ENCODE measurements around the gene PARD3.

PARD3 gene

DNA sequence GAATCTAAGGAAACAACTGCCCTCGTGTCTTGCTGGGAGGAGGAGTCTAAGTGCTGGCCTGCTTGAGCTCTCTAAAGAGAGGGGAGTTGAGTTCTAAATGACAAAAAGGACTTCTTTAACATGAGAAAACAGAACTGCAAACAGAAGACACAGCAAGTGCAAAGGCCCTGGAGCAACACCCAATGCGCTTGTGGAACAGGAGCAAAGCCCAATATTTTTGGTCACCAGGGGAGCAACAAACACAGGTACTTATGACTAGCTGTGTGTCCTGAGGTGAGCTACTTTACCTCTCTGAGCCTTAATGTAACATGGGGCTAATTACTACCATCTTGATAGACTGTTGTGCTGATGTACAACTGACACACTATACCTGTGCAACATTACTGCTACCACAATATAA is 634.3 kb downstream of the PARD3 start:
- TF ChIP-seq CTCF (IDR thresholded peaks at IDR 0.05) = no peak

- no peak for TF ChIP-seq CTCF (IDR thresholded peaks at IDR 0.05)
Measured at GRCh38 chr10:34179280-34179679, 635.8 kb downstream of the PARD3 start.

- TF ChIP-seq CTCF (IDR thresholded peaks at IDR 0.05) = no peak
Measured at GRCh38 chr10:34178756-34179155, 636.3 kb downstream of the PARD3 start.

- TF ChIP-seq CTCF (IDR thresholded peaks at IDR 0.05) = no peak
Measured at GRCh38 chr10:34178196-34178595, 636.9 kb downstream of the PARD3 start.

- TF ChIP-seq CTCF (IDR thresholded peaks at IDR 0.05) = no peak
Measured at GRCh38 chr10:34177445-34177844, 637.7 kb downstream of the PARD3 start.

- TF ChIP-seq CTCF (IDR thresholded peaks at IDR 0.05) = no peak
Measured at GRCh38 chr10:34176351-34176750, 638.7 kb downstream of the PARD3 start.

DNA sequence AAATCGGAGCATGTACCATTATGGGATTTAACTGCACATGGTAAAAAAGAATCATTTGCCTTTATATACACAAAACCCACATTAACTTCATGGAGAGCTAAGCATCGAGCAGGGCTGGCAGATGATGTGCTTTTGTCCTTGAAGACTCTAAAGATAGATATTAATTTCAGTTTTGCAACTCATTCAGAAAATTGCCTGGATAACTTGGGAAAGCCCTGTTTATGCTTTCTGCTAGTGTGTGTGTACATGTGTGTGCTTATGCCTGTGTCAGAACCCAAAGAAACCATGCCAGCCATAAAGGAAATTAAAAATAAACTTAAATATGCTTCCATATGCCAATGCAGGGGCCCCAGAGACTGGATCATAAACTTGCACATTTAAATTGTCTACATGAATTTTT is 640.0 kb downstream of the PARD3 start:
- TF ChIP-seq CTCF (IDR thresholded peaks at IDR 0.05) = no peak

GRCh38 chr10:34172936-34173533 is 642.1 kb downstream of the PARD3 start:
- no peak for TF ChIP-seq CTCF (IDR thresholded peaks at IDR 0.05)

Measured in LNCAP (cell line).